HG03442 (cell line): ENCODE measurements around the gene PADI1.

Experiments used
- ATAC-seq: cut with Tn5 transposase; IDR thresholded peaks from one replicate; pipeline ENCODE4 v1.9.1; 2021; ENCODE audit warnings: mild to moderate bottlenecking, moderate library complexity; ENCODE audit not compliant: unreplicated experiment

The PADI1 gene

GRCh38 chr1:17214876-17215544 is 10.1 kb downstream of the PADI1 start:
- ATAC-seq, result no peak

- ATAC-seq, result no peak
Measured at GRCh38 chr1:17215545-17215890, 10.6 kb downstream of the PADI1 start.

- ATAC-seq, result no peak
Measured at GRCh38 chr1:17216078-17216477, 11.2 kb downstream of the PADI1 start.

GRCh38 chr1:17217607-17218006 is 12.7 kb downstream of the PADI1 start:
- ATAC-seq, result no peak

- no peak for ATAC-seq
Measured at GRCh38 chr1:17218939-17219338, 14.0 kb downstream of the PADI1 start.

- no peak for ATAC-seq
Measured at GRCh38 chr1:17220287-17220686, 15.4 kb downstream of the PADI1 start.

- ATAC-seq, result no peak
Measured at GRCh38 chr1:17222557-17222956, 17.6 kb downstream of the PADI1 start.

- no peak for ATAC-seq
Measured at GRCh38 chr1:17224434-17224833, 19.5 kb downstream of the PADI1 start.

GRCh38 chr1:17225140-17225539 is 20.2 kb downstream of the PADI1 start:
- no peak for ATAC-seq

- no peak for ATAC-seq
Measured at GRCh38 chr1:17227358-17227915, 22.5 kb downstream of the PADI1 start.

GRCh38 chr1:17228619-17229018 is 23.7 kb downstream of the PADI1 start:
- no peak for ATAC-seq

- no peak for ATAC-seq
Measured at GRCh38 chr1:17229379-17229778, 24.5 kb downstream of the PADI1 start.

- no peak for ATAC-seq
Measured at GRCh38 chr1:17230106-17230505, 25.2 kb downstream of the PADI1 start.

GRCh38 chr1:17230671-17231310 is 25.9 kb downstream of the PADI1 start:
- ATAC-seq, result no peak

- ATAC-seq, result no peak
Measured at GRCh38 chr1:17232759-17233661, 28.1 kb downstream of the PADI1 start.

GRCh38 chr1:17233675-17234320 is 28.9 kb downstream of the PADI1 start:
- no peak for ATAC-seq

GRCh38 chr1:17234405-17234804 is 29.5 kb downstream of the PADI1 start:
- ATAC-seq, result no peak

- ATAC-seq, result no peak
Measured at GRCh38 chr1:17235135-17235885, 30.4 kb downstream of the PADI1 start.

GRCh38 chr1:17236779-17237560 is 32.0 kb downstream of the PADI1 start:
- no peak for ATAC-seq

- no peak for ATAC-seq
Measured at GRCh38 chr1:17237561-17237903, 32.6 kb downstream of the PADI1 start.
